Lung (tissue), 12 donors: ENCODE results near the gene RASGRF2. TPM values are rescaled to one million over a fixed set of nuclear protein-coding genes. Genes with fewer than 3 reads are reported as not detected.

Source experiments
- ATAC-seq: fragments of 200-7000 bp; cut with Tn5 transposase; one replicate; pipeline ENCODE4 v1.9.1; 2020; ENCODE audit warnings: moderate number of reproducible peaks; ENCODE audit not compliant: insufficient read depth, low FRiP score
- DNase-seq, 3 donors: peaks; one replicate each; pipeline ENCODE4 v3.0.0-alpha.2; 2013 to 2017
- H3K27ac ChIP-seq, 2 donors: one replicate each; pipeline ENCODE4 v1.5.1; 2013; ENCODE audit warnings: mild to moderate bottlenecking in 2 of 2, moderate library complexity in 2 of 2, control low read depth in 1 of 2, inconsistent platforms in 1 of 2, low read depth in 1 of 2, low read length in 1 of 2
- H3K27me3 ChIP-seq, 3 donors: one replicate each; pipeline ENCODE4 v1.5.1; 2013; ENCODE audit warnings: low read length in 2 of 3; ENCODE audit not compliant: control insufficient read depth in 3 of 3, insufficient read depth in 3 of 3
- H3K36me3 ChIP-seq, 4 donors: one replicate each; pipeline ENCODE4 v1.5.1; 2013; ENCODE audit warnings: low read length in 4 of 4, mild to moderate bottlenecking in 1 of 4, moderate library complexity in 1 of 4; ENCODE audit not compliant: control insufficient read depth in 4 of 4, insufficient read depth in 4 of 4
- H3K4me1 ChIP-seq, 5 donors: one replicate each; pipeline ENCODE4 v1.5.1; 2013; ENCODE audit warnings: low read length in 5 of 5, mild to moderate bottlenecking in 2 of 5, moderate library complexity in 1 of 5; ENCODE audit not compliant: control insufficient read depth in 5 of 5, insufficient read depth in 5 of 5
- H3K4me3 ChIP-seq: one replicate; pipeline ENCODE4 v1.5.1; 2013; ENCODE audit warnings: mild to moderate bottlenecking, control low read depth, moderate library complexity
- H3K9ac ChIP-seq, 2 donors: one replicate each; pipeline ENCODE4 v1.5.1; 2013; ENCODE audit warnings: low read length in 2 of 2, control low read depth in 1 of 2; ENCODE audit not compliant: insufficient read depth in 1 of 2
- H3K9me3 ChIP-seq, 4 donors: one replicate each; pipeline ENCODE4 v1.5.1; 2013; ENCODE audit warnings: low read length in 3 of 4, mild to moderate bottlenecking in 1 of 4, moderate library complexity in 1 of 4; ENCODE audit not compliant: control insufficient read depth in 4 of 4, insufficient read depth in 3 of 4
- WGBS, 2 donors: extraction: QIAGEN DNeasy Blood & Tissue Kit; methylation state at CpG; one replicate each; pipeline ENCODE4 v1.1.7; 2013; 5-methylcytosine and 5-hydroxymethylcytosine counted together
- polyA plus RNA-seq, 2 donors: library from polyadenylated mRNA; stranded (reverse); fragments of 200-250 nt; gene quantifications; one replicate each; pipeline ENCODE4 v1.2.1, GENCODE V29; 2013
- total RNA-seq, 2 donors: library from RNA; depleted of rRNA in 1 of 2; stranded (reverse); fragments of >200 nt in 1 of 2; gene quantifications; one replicate each; pipeline ENCODE4 v1.2.1, GENCODE V29; 2014 to 2021
- TF ChIP-seq, protein P1 (sequence below): IDR thresholded peaks from 2 replicates; pipeline ENCODE4 v1.5.1; 2012; ENCODE audit warnings: mild to moderate bottlenecking; ENCODE audit errors: control extremely low read depth, extremely low read depth
- donor health status: control.
- donor health status: control.
- donor health status: Bipolar disorder and iron deficiency.
- donor health status: healthy.
- donor health status: DM: yes; HTN: yes; CAD: no.

The RASGRF2 gene
- total and polyA plus RNA-seq, 4 donors = 1.0 to 12.0 (median 2.7) TPM

DNA sequence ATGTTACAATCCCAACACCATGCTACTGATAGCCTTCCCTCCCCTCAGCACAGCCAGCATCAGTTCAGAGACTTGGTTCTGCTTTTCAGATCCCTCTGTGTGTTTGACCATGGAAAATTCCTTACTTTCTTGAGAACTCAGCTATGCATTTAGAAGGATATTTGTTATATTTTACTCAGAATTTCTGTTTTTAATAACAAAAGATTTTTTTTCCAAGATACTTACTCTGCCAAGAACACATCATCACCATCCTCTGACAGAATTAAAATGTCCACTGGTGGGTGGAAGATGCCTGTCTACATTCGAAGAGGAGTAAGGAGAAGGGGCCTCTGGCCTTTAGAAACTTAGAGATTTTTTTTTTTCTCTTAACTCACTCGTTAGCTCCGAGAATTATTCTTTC, 216.9 kb downstream of the RASGRF2 start:
- DNase-seq (no peak), ATAC-seq (no peak)
- H3K9ac ChIP-seq = no peak overlapping the region
- 87 to 90% methylated on average over 3 of the region's 3 CpGs for WGBS, 2 donors
- no peaks in the 10 kb centered on the region for H3K27me3 ChIP-seq
- H3K36me3 ChIP-seq = no peaks in the 10 kb centered on the region
- H3K4me3 ChIP-seq = no peak overlapping the region
- TF ChIP-seq, protein P1, sequence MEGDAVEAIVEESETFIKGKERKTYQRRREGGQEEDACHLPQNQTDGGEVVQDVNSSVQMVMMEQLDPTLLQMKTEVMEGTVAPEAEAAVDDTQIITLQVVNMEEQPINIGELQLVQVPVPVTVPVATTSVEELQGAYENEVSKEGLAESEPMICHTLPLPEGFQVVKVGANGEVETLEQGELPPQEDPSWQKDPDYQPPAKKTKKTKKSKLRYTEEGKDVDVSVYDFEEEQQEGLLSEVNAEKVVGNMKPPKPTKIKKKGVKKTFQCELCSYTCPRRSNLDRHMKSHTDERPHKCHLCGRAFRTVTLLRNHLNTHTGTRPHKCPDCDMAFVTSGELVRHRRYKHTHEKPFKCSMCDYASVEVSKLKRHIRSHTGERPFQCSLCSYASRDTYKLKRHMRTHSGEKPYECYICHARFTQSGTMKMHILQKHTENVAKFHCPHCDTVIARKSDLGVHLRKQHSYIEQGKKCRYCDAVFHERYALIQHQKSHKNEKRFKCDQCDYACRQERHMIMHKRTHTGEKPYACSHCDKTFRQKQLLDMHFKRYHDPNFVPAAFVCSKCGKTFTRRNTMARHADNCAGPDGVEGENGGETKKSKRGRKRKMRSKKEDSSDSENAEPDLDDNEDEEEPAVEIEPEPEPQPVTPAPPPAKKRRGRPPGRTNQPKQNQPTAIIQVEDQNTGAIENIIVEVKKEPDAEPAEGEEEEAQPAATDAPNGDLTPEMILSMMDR = no peak
- no peaks in the 10 kb centered on the region for H3K9me3 ChIP-seq
- no peak overlapping the region for H3K27ac ChIP-seq
- H3K4me1 ChIP-seq = peaks cover 0 to 3% (median 0%) of the 10 kb centered on the region in 5 donors

DNA sequence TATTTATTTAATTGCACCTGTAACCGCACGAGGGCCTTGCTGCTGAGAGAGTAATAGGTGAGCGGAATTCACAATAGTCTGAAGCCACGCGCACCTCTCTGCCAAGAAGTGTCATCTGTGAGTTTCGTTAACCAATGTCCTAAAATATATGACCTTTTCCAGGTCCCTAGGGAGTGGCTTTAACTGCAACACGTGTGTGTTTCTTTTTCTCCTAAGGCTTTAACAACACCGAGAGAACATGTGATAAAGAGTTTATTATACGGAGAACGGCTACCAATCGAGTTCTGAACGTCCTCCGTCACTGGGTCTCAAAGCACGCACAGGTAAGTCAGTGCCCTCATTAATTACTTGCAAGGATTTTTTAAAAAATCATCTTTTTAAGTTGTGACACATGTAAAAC, 219.8 kb downstream of the RASGRF2 start:
- H3K27ac ChIP-seq = no peak overlapping the region
- 89 to 91% methylated on average over 14 of the region's 14 CpGs for WGBS, 2 donors
- ATAC-seq = no peak

DNA sequence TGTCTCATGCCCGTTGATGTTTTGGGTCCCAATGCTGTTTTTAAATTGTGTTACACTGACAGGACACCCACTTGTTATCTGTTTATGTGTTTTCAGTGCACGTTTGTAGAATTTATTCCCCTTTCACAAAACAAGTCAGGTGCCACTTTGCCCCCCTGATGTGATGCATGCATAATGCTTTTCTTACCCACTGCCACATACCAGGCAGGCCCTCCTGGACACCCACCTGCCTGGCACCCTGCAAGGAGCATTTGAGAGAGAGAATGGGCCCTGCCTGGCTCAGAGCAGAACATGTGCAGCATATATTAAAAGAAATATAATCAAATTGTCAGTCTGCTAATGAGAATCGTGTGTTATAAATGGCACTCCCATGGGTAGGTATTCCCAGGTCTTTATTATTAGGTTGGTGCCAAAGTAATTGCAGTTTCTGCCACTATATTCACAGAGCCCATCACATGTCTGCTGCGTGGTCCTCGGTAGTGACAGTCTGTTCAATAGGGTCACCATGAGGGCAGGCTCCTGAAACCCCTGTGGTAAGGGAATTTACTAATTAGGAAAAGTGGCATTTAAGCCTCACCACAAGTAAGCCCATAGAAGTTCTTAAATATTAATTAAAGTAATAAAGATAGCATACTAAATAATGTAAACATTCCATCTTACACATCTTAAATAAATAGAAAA, 220.8 kb downstream of the RASGRF2 start:
- Histone ChIP-seq H3K36me3 (no peaks in the 10 kb centered on the region), H3K4me1 (no peaks in the 10 kb centered on the region), H3K9ac (no peak overlapping the region), H3K27me3 (no peaks in the 10 kb centered on the region), H3K4me3 (no peak overlapping the region), H3K27ac (no peak overlapping the region), H3K9me3 (no peaks in the 10 kb centered on the region)
- WGBS, 2 donors = 84% methylated on average over 5 of the region's 5 CpGs
- TF ChIP-seq, protein P1 = no peak
- ATAC-seq (no peak), DNase-seq (no peak)

More for the DNA sequence above, 219.8 kb downstream of the RASGRF2 start:
- Histone ChIP-seq H3K36me3 (no peaks in the 10 kb centered on the region), H3K9ac (no peak overlapping the region), H3K27me3 (no peaks in the 10 kb centered on the region), H3K4me3 (no peak overlapping the region), H3K4me1 (peaks cover 0 to 1% (median 0%) of the 10 kb centered on the region in 5 donors), H3K9me3 (no peaks in the 10 kb centered on the region)
- no peak for DNase-seq
- TF ChIP-seq, protein P1 = no peak
